HepG2 (cell line): ENCODE results near the gene CLDN18. TPM values are rescaled to one million over a fixed set of nuclear protein-coding genes. Genes with fewer than 3 reads are reported as not detected.

ENCODE experiments used
- ATAC-seq: fragments of 200-7000 bp; cut with Tn5 transposase; 3 replicates; pipeline ENCODE4 v1.9.1; 2020; ENCODE audit warnings: mild to moderate bottlenecking, moderate library complexity
- BruUV-seq: library from RNA; stranded (reverse); fragments of 400-500 nt; replicated peaks from 2 replicates; lab custom pipeline; 2021; lab: Mats Ljungman, UMichigan
- CTCF ChIA-PET: fragments of 300-600 bp; formaldehyde crosslinking; extraction: SDS; loops from one replicate; lab custom pipeline; 2021; ENCODE audit warnings: low total read pairs, inconsistent platforms, low intra/inter-chr PET ratio; lab: Yijun Ruan, JAX
- POLR2A ChIA-PET: fragments of 350-600 bp; sonication (Branson Sonifier 250); formaldehyde crosslinking; loops from one replicate; lab custom pipeline; 2020; ENCODE audit warnings: antibody characterized with exemption, inconsistent platforms; lab: Yijun Ruan, JAX
- DNase-seq: peaks from one replicate; pipeline ENCODE4 v3.0.0-alpha.2; 2015; ENCODE audit warnings: low spot score
- FAIRE-seq: peaks from 3 replicates; lab custom pipeline; 2011; peaks lifted over from hg19 to GRCh38; lab: Jason Lieb, UNC
- H2AFZ ChIP-seq: one replicate; pipeline ENCODE4 v1.6.1; 2011; ENCODE audit warnings: low read length, inconsistent platforms
- H3K27ac ChIP-seq: fragments of 300-600 bp; 3 replicates; pipeline ENCODE4 v1.8.0; 2011; ENCODE audit warnings: mixed run types, mild to moderate bottlenecking, mixed read lengths, low read length, inconsistent platforms; ENCODE audit not compliant: insufficient read depth; ENCODE audit errors: extremely low read length
- H3K27me3 ChIP-seq, 2 experiments: fragments of 200-600 bp in 1 of 2; 2 replicates in 1 of 2; 3 replicates in 1 of 2; pipeline versions ENCODE4 v1.6.0 to v1.8.0; 2011; ENCODE audit warnings: low read length in 2 of 2, mild to moderate bottlenecking in 2 of 2, moderate library complexity in 2 of 2, inconsistent platforms in 1 of 2; ENCODE audit not compliant: insufficient read depth in 2 of 2, control insufficient read depth in 1 of 2
- H3K36me3 ChIP-seq, 2 experiments: fragments of 200-600 bp in 1 of 2; replicated peaks in 1 of 2; 2 replicates in 1 of 2; 3 replicates in 1 of 2; pipeline versions ENCODE4 v1.5.1 to v1.8.0; 2011; ENCODE audit warnings: low read length in 2 of 2, inconsistent platforms in 1 of 2; ENCODE audit not compliant: insufficient read depth in 2 of 2, control insufficient read depth in 1 of 2
- H3K4me1 ChIP-seq: 2 replicates; pipeline ENCODE4 v1.5.1; 2012; ENCODE audit warnings: low read length, inconsistent platforms; ENCODE audit not compliant: insufficient read depth
- H3K4me2 ChIP-seq: 2 replicates; pipeline ENCODE4 v1.6.0; 2011; ENCODE audit warnings: low read depth, low read length, inconsistent platforms
- H3K4me3 ChIP-seq, 3 experiments: fragments of 200-600 bp in 1 of 3; sonication (generic), shearing (Covaris generic) in 1 of 3; replicated peaks in 1 of 3; 2 replicates each; pipeline ENCODE4 v1.5.1; 2011 to 2016; ENCODE audit warnings: low read length in 3 of 3, inconsistent platforms in 2 of 3, low read depth in 2 of 3, mild to moderate bottlenecking in 2 of 3, control low read depth in 1 of 3, mixed read lengths in 1 of 3; ENCODE audit not compliant: insufficient read depth in 1 of 3
- H3K79me2 ChIP-seq: one replicate; pipeline ENCODE4 v1.6.1; 2011; ENCODE audit warnings: low read length, inconsistent platforms; ENCODE audit not compliant: insufficient read depth
- H3K9ac ChIP-seq: 2 replicates; pipeline ENCODE4 v1.6.0; 2011; ENCODE audit warnings: mild to moderate bottlenecking, low read depth, low read length, inconsistent platforms; ENCODE audit not compliant: insufficient read depth
- H3K9me3 ChIP-seq: 2 replicates; pipeline ENCODE4 v1.5.1; 2012; ENCODE audit warnings: mild to moderate bottlenecking, low read length
- H4K20me1 ChIP-seq: 2 replicates; pipeline ENCODE4 v1.6.0; 2011; ENCODE audit warnings: inconsistent platforms, mild to moderate bottlenecking, low read length, moderate library complexity; ENCODE audit not compliant: insufficient read depth
- DNMT1 ChIP-seq: sonication (generic); formaldehyde crosslinking; IDR thresholded peaks from 2 replicates; pipeline ENCODE4 v1.5.1; 2020; ENCODE audit warnings: mild to moderate bottlenecking, missing genetic modification reagents
- HNRNPL ChIP-seq: fragments of 200-400 bp; formaldehyde crosslinking; IDR thresholded peaks from 2 replicates; pipeline ENCODE4 v1.6.1; 2017; ENCODE audit warnings: mild to moderate bottlenecking, low read depth, low read length
- JDP2 ChIP-seq: sonication (generic); formaldehyde crosslinking; IDR thresholded peaks from 2 replicates; pipeline ENCODE4 v1.8.1; 2022; ENCODE audit warnings: missing genetic modification reagents, borderline replicate concordance
- KLF13 ChIP-seq: sonication (generic); formaldehyde crosslinking; IDR thresholded peaks from 2 replicates; pipeline ENCODE4 v1.4.0; 2020; ENCODE audit warnings: mild to moderate bottlenecking, missing genetic modification reagents
- MAZ ChIP-seq, 2 experiments: sonication (generic) in 1 of 2; formaldehyde crosslinking in 1 of 2; IDR thresholded peaks; 2 replicates each; pipeline versions ENCODE4 v1.5.0 to v1.6.1; 2012 to 2020; ENCODE audit warnings: low read depth in 2 of 2, mild to moderate bottlenecking in 2 of 2, borderline replicate concordance in 1 of 2, improper control_type of control experiment in 1 of 2, low read length in 1 of 2, missing genetic modification reagents in 1 of 2, moderate library complexity in 1 of 2
- MEIS2 ChIP-seq: sonication (generic); formaldehyde crosslinking; IDR thresholded peaks from 2 replicates; pipeline ENCODE4 v1.9.0; 2021; ENCODE audit warnings: mild to moderate bottlenecking, missing genetic modification reagents
- SMC3 ChIP-seq: IDR thresholded peaks from 2 replicates; pipeline ENCODE4 v1.6.1; 2011; ENCODE audit warnings: low read length, improper control_type of control experiment
- STAT5B ChIP-seq: sonication (generic); formaldehyde crosslinking; IDR thresholded peaks from 2 replicates; pipeline ENCODE4 v1.4.0; 2020; ENCODE audit warnings: missing genetic modification reagents
- ZNF260 ChIP-seq: sonication (generic); formaldehyde crosslinking; IDR thresholded peaks from 2 replicates; pipeline ENCODE4 v1.4.0; 2020; ENCODE audit warnings: missing genetic modification reagents, low read depth, mild to moderate bottlenecking, borderline replicate concordance
- ZNF430 ChIP-seq: sonication (generic); formaldehyde crosslinking; IDR thresholded peaks from 2 replicates; pipeline ENCODE4 v1.9.0; 2021; ENCODE audit warnings: mild to moderate bottlenecking, missing genetic modification reagents
- ZNF546 ChIP-seq: sonication (generic); formaldehyde crosslinking; conservative IDR thresholded peaks from 2 replicates; pipeline ENCODE4 v1.8.1; 2023; ENCODE audit warnings: mild to moderate bottlenecking, missing genetic modification reagents
- WGBS: methylation state at CpG from one replicate; pipeline ENCODE4 v1.1.6; 2017; ENCODE audit warnings: low lambda C conversion rate; 5-methylcytosine and 5-hydroxymethylcytosine counted together
- in situ Hi-C: cut with HindIII; loops from 2 replicates; pipeline ENCODE4 v1.10.0; 2017; ENCODE audit warnings: low pct_unique_long_range_greater_than_20kb; ENCODE audit not compliant: extremely low pct_ligation_motif_present
- intact Hi-C: fragments of 100-400 bp; cut with micrococcal nuclease; formaldehyde crosslinking; loops from one replicate; pipeline ENCODE4 v1.10.0; 2022; ENCODE audit not compliant: unreplicated experiment
- polyA plus RNA-seq, 8 experiments: library from polyadenylated mRNA; depleted of rRNA in 3 of 8; stranded (reverse) in 7 of 8; unstranded in 1 of 8; fragments of >200 nt; fragmentation: Illumina TruSeq in 4 of 8; extraction: Trizol in 4 of 8; gene quantifications; 2 replicates each; pipeline versions ENCODE4 v1.2.1 to v1.2.3, GENCODE V29; 2011 to 2016; ENCODE audit warnings: low read depth in 4 of 8, missing spikeins in 1 of 8, mixed read lengths in 1 of 8; ENCODE audit not compliant: insufficient read depth in 1 of 8
- total RNA-seq, 5 experiments: library from RNA; depleted of rRNA; stranded (reverse); fragments of >200 nt; fragmentation: Illumina TruSeq; extraction: Trizol; gene quantifications; 2 replicates each; pipeline ENCODE4 v1.2.3, GENCODE V29; 2016; ENCODE audit warnings: low read depth in 1 of 5

CLDN18 gene
- total and polyA plus RNA-seq, 2 of the 13 experiments (the other 11 are each of a cell fraction or from before 2014, with no cell fraction given) = not detected

GRCh38 chr3:138036572-138036971 is 26.6 kb downstream of the CLDN18 start (continued):
- no peak for TF ChIP-seq ZNF546 (CRISPR knock-in tag)
- no peak for TF ChIP-seq HNRNPL
- no peak for TF ChIP-seq ZNF260 (CRISPR knock-in tag)
- no peak for TF ChIP-seq KLF13 (CRISPR knock-in tag)
- TF ChIP-seq STAT5B = no peak
- no peak for TF ChIP-seq SMC3

GRCh38 chr3:138038725-138039462 is 28.9 kb downstream of the CLDN18 start:
- Histone ChIP-seq H3K4me1 (no peaks in the 10 kb centered on the region), H3K27ac (no peak overlapping the region), H2AFZ (no peak overlapping the region), H3K9ac (no peak overlapping the region), H3K4me2 (no peak overlapping the region)
- FAIRE-seq (no peak), ATAC-seq (peak; percentile 44; the same call in 2 of the 3 replicates)
- intact Hi-C loops = no loop called here
- CTCF ChIA-PET = no interaction called here
- no TSS peak for BruUV-seq
- 23% methylated on average over 4 of the region's 4 CpGs for whole genome bisulfite sequencing
- no peak for TF ChIP-seq MEIS2 (CRISPR knock-in tag)
- TF ChIP-seq MAZ (IDR thresholded peaks at IDR 0.05; ENCODE audit: borderline replicate concordance, low read depth, low read length) = no peak
- TF ChIP-seq MAZ (CRISPR knock-in tag; IDR thresholded peaks at IDR 0.05; ENCODE audit: low read depth) = no peak
- TF ChIP-seq ZNF430 (CRISPR knock-in tag) = no peak
- no peak for TF ChIP-seq JDP2 (CRISPR knock-in tag)
- TF ChIP-seq DNMT1 = no peak
- TF ChIP-seq, all 625 proteins: peak for 0
- DNase-seq = no peak
- Histone ChIP-seq H3K79me2 (no peaks in the 10 kb centered on the region), H3K4me3 (no peak overlapping the region), H3K9me3 (no peaks in the 10 kb centered on the region), H4K20me1 (no peaks in the 10 kb centered on the region), H3K36me3 (no peaks in the 10 kb centered on the region), H3K27me3 (no peaks in the 10 kb centered on the region; a peak in 1 of 5 replicates)
- POLR2A ChIA-PET = no interaction called here
- in situ Hi-C loops = no loop called here
